A549 (cell line): ENCODE measurements around the gene RAP1B.

ENCODE experiments used
- CHD4 ChIP-seq: fragments of 200-600 bp; sonication (generic); IDR thresholded peaks from 2 replicates; pipeline ENCODE4 v1.6.1; 2016; ENCODE audit warnings: antibody characterized with exemption, mild to moderate bottlenecking, borderline replicate concordance
- EP300 ChIP-seq, 2 experiments: fragments of >200 bp; sonication (Bioruptor Twin); formaldehyde crosslinking; IDR thresholded peaks; 2 replicates in 1 of 2; 3 replicates in 1 of 2; pipeline ENCODE4 v1.6.1; 2016 to 2017
- TF ChIP-seq, protein P1 (sequence below): fragments of >200 bp; sonication (Bioruptor Twin); formaldehyde crosslinking; IDR thresholded peaks from 3 replicates; pipeline ENCODE4 v1.5.1; 2016

GRCh38 chr12:68585966-68586365 is 24.7 kb upstream of the RAP1B start:
- TF ChIP-seq, protein P1, sequence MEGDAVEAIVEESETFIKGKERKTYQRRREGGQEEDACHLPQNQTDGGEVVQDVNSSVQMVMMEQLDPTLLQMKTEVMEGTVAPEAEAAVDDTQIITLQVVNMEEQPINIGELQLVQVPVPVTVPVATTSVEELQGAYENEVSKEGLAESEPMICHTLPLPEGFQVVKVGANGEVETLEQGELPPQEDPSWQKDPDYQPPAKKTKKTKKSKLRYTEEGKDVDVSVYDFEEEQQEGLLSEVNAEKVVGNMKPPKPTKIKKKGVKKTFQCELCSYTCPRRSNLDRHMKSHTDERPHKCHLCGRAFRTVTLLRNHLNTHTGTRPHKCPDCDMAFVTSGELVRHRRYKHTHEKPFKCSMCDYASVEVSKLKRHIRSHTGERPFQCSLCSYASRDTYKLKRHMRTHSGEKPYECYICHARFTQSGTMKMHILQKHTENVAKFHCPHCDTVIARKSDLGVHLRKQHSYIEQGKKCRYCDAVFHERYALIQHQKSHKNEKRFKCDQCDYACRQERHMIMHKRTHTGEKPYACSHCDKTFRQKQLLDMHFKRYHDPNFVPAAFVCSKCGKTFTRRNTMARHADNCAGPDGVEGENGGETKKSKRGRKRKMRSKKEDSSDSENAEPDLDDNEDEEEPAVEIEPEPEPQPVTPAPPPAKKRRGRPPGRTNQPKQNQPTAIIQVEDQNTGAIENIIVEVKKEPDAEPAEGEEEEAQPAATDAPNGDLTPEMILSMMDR: no peak
- TF ChIP-seq EP300 (IDR thresholded peaks at IDR 0.05) (no peak), CHD4 (no peak)
